GM12872 (cell line): Measurements from ENCODE around the gene TMEM44.

Experiments
- CTCF ChIP-seq: IDR thresholded peaks from 3 replicates; pipeline ENCODE4 v1.5.1; 2011; ENCODE audit warnings: low read depth, mild to moderate bottlenecking, low read length, moderate library complexity; ENCODE audit not compliant: insufficient read depth

TMEM44 gene

GRCh38 chr3:194584866-194585265 is 48.4 kb downstream of the TMEM44 start:
- no peak for TF ChIP-seq CTCF

- no peak for TF ChIP-seq CTCF
These were observed 48.9 kb downstream of the TMEM44 start for GRCh38 chr3:194584320-194584776.

- TF ChIP-seq CTCF = no peak
These were observed 50.9 kb downstream of the TMEM44 start for GRCh38 chr3:194582196-194582905.

GRCh38 chr3:194579091-194579606 is 54.1 kb downstream of the TMEM44 start:
- TF ChIP-seq CTCF = no peak

GRCh38 chr3:194577986-194578905 is 55.0 kb downstream of the TMEM44 start:
- no peak for TF ChIP-seq CTCF

GRCh38 chr3:194575484-194576210 is 57.6 kb downstream of the TMEM44 start:
- no peak for TF ChIP-seq CTCF
